ENCODE data around the gene SENP5.

SENP5 gene

DNA sequence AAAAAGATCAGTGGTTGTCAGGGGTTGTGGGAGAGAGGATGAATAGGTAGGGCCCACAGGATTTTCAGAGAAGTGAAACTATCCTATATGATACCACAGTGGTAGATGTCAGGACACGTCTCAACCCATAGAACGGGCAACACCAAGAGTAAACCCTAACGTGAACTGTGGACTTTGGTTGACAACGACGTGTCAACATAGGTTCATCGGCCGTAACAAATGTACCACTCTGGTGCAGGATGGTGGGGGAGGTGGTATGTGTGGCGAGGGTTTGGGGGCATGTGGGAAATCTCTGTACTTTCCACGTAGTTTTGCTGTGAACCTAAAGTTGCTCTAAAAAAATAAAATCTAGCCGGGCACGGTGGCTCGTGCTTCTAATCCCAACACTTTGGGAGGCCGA, 113.9 kb downstream of the SENP5 start:
- Histone ChIP-seq H3K36me3 (ENCODE audit: control insufficient read depth, insufficient read depth, low read length) (no peaks in the 10 kb centered on the region), H3K27ac (ENCODE audit: low read length) (no peak overlapping the region), H3K4me1 (ENCODE audit: control insufficient read depth, insufficient read depth, low read length) (peaks cover 1% of the 10 kb centered on the region; the same call in 1 of the 2 replicates), H3K4me3 (ENCODE audit: low read length) (no peak overlapping the region), H3K27me3 (ENCODE audit: control insufficient read depth, insufficient read depth, low read length) (no peaks in the 10 kb centered on the region), H3K9me3 (ENCODE audit: control insufficient read depth, insufficient read depth, low read length) (no peaks in the 10 kb centered on the region)
- no CpG with 5 or more reads among the region's 13 CpGs for WGBS (ENCODE audit: insufficient coverage, insufficient read length)
- no peak for DNase-seq (ENCODE audit: low read depth, low spot score)

- DNase-seq (ENCODE audit: low read depth, low spot score) = no peak
- no CpG with 5 or more reads among the region's 1 CpG for WGBS (ENCODE audit: insufficient coverage, insufficient read length)
- no peaks in the 10 kb centered on the region for H3K9me3 ChIP-seq (ENCODE audit: control insufficient read depth, insufficient read depth, low read length)
- H3K4me1 ChIP-seq (ENCODE audit: control insufficient read depth, insufficient read depth, low read length) = peaks cover 1% of the 10 kb centered on the region; the same call in 1 of the 2 replicates
- no peak overlapping the region for H3K27ac ChIP-seq (ENCODE audit: low read length)
- H3K36me3 ChIP-seq (ENCODE audit: control insufficient read depth, insufficient read depth, low read length) = no peaks in the 10 kb centered on the region
- H3K27me3 ChIP-seq (ENCODE audit: control insufficient read depth, insufficient read depth, low read length) = no peaks in the 10 kb centered on the region
- no peak overlapping the region for H3K4me3 ChIP-seq (ENCODE audit: low read length)
These were observed 115.5 kb downstream of the SENP5 start for GRCh38 chr3:196983186-196983585.
